Breast epithelium (tissue), 4 donors: ENCODE measurements around the gene TMEM141. TPM values are rescaled to one million over a fixed set of nuclear protein-coding genes. Genes with fewer than 3 reads are reported as not detected.
A peak's percentile ranks its signal among the peaks of the same experiment; 100 is the strongest.

Experiments
- DNase-seq, 2 donors: peaks; one replicate each; pipeline ENCODE4 v3.0.0-alpha.2; 2019; ENCODE audit warnings: low spot score in 2 of 2
- H3K27ac ChIP-seq, 2 donors: fragments of 200-600 bp; sonication (generic) in 1 of 2; one replicate each; pipeline ENCODE4 v1.5.1; 2016 to 2019; ENCODE audit warnings: mild to moderate bottlenecking in 1 of 2
- H3K27me3 ChIP-seq, 2 donors: fragments of 200-600 bp; sonication (generic) in 1 of 2; one replicate each; pipeline versions ENCODE4 v1.5.1 to v1.6.0; 2017 to 2019; ENCODE audit warnings: control low read depth in 1 of 2, mild to moderate bottlenecking in 1 of 2
- H3K36me3 ChIP-seq: fragments of 200-600 bp; one replicate; pipeline ENCODE4 v1.5.1; 2019
- H3K4me1 ChIP-seq, 2 donors: fragments of 200-600 bp; sonication (generic); one replicate each; pipeline ENCODE4 v1.5.1; 2016 to 2019; ENCODE audit warnings: control low read depth in 1 of 2
- H3K4me3 ChIP-seq, 3 donors: fragments of 200-600 bp; sonication (generic); 1 replicate in 2 of 3; 2 replicates in 1 of 3; pipeline ENCODE4 v1.5.1; 2016 to 2019; ENCODE audit warnings: mild to moderate bottlenecking in 3 of 3, moderate library complexity in 2 of 3
- H3K9me3 ChIP-seq, 2 donors: fragments of 200-600 bp; sonication (generic) in 1 of 2; one replicate each; pipeline ENCODE4 v1.5.1; 2016 to 2019; ENCODE audit warnings: control low read depth in 1 of 2
- POLR2A ChIP-seq: fragments of 450-650 bp; IDR thresholded peaks from one replicate; pipeline ENCODE4 v1.6.1; 2016; ENCODE audit warnings: antibody characterized with exemption, mild to moderate bottlenecking, moderate library complexity
- POLR2AphosphoS5 ChIP-seq, 3 donors: sonication (generic); formaldehyde crosslinking; IDR thresholded peaks; one replicate each; pipeline ENCODE4 v1.6.1; 2017; ENCODE audit warnings: antibody characterized with exemption in 3 of 3
- intact Hi-C: fragments of 100-400 bp; cut with DNase I; formaldehyde crosslinking; loops from one replicate; pipeline ENCODE4 v1.15.1; 2023; ENCODE audit warnings: low total_unique reads
- total RNA-seq, 3 donors: library from RNA; depleted of rRNA; stranded (reverse); fragments of >200 nt; gene quantifications; one replicate each; pipeline ENCODE4 v1.1.0, GENCODE V29; 2016
- TF ChIP-seq, protein P1 (sequence below), 3 donors: fragments of 450-650 bp; IDR thresholded peaks; one replicate each; pipeline ENCODE4 v1.5.1; 2016 to 2017; ENCODE audit warnings: antibody characterized with exemption in 3 of 3, mild to moderate bottlenecking in 3 of 3, moderate library complexity in 3 of 3

The TMEM141 gene
- total RNA-seq, 3 donors from 2014 or later = 85.8 to 121 (median 103) TPM

DNA sequence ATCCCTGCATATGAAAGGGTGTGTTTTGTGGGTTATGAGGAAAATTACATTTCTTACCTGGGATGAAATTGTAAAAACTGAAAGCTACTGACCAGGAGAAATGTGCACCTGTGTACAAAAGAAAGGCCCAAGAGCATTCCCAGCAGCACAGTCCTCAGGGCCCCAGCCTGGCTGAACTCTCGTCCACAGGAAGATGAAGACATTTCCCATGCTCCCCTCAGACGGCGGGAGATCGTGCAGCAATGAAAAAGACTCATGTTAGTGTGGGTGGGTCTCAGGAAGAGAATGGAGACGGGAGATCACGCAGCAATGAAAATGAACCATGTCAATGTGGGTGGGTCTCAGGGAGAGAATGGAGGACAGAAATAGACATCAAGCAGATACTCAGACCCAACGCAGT, 14.2 kb upstream of the TMEM141 start:
- Histone ChIP-seq H3K4me3 (no peak overlapping the region), H3K27ac (no peak overlapping the region), H3K36me3 (no peaks in the 10 kb centered on the region), H3K4me1 (no peaks in the 10 kb centered on the region), H3K9me3 (peaks cover 7 to 13% of the 10 kb centered on the region in 2 donors), H3K27me3 (no peaks in the 10 kb centered on the region)
- no peak for TF ChIP-seq POLR2AphosphoS5 (IDR thresholded peaks at IDR 0.05)
- TF ChIP-seq, protein P1, sequence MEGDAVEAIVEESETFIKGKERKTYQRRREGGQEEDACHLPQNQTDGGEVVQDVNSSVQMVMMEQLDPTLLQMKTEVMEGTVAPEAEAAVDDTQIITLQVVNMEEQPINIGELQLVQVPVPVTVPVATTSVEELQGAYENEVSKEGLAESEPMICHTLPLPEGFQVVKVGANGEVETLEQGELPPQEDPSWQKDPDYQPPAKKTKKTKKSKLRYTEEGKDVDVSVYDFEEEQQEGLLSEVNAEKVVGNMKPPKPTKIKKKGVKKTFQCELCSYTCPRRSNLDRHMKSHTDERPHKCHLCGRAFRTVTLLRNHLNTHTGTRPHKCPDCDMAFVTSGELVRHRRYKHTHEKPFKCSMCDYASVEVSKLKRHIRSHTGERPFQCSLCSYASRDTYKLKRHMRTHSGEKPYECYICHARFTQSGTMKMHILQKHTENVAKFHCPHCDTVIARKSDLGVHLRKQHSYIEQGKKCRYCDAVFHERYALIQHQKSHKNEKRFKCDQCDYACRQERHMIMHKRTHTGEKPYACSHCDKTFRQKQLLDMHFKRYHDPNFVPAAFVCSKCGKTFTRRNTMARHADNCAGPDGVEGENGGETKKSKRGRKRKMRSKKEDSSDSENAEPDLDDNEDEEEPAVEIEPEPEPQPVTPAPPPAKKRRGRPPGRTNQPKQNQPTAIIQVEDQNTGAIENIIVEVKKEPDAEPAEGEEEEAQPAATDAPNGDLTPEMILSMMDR (IDR thresholded peaks at IDR 0.05) = no peak
- no peak for TF ChIP-seq POLR2A
- DNase-seq = no peak
- intact Hi-C loops = no loop called here

DNA sequence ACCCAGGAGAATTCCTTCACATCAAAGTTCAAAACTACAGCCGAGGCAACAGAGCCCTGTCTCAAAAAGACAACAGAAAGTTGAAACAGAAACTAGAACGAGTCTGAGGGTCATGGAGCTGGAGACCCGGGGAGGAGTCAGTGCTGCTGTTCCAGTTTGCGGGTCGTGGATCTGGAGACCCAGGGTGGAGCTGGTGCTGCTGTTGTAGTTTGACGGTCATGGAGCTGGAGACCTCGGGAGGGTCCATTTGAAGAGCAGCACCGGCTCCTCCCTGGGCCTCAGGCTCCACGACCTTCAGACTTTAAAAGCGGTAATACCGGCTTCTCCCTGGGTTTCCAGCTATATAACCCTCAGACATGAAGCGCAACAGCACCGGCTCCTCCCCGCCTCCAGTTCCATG, 13.8 kb upstream of the TMEM141 start:
- no peaks in the 10 kb centered on the region for H3K36me3 ChIP-seq
- TF ChIP-seq, protein P1 (IDR thresholded peaks at IDR 0.05) = no peak
- no peak for TF ChIP-seq POLR2AphosphoS5 (IDR thresholded peaks at IDR 0.05)
- TF ChIP-seq POLR2A = no peak
- intact Hi-C loops = no loop called here

DNA sequence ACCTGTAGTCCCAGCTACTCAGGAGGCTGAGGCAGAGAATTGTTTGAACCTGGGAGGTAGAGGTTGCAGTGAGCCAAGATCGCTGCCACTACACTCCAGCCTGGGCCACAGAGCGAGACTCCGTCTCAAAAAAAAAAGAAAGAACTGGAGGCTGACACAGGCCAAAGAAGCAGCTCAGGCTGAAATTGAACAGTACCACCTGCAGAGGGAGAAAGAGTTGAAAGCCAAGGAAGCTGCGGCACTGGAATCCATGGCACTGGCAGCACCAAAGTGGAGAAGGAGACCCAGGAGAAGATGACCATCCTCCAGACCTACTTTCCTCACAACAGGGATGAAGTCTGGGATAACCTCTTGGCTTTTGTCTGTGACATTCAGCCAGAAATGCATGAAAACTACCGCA, 11.3 kb upstream of the TMEM141 start:
- TF ChIP-seq, protein P1 (IDR thresholded peaks at IDR 0.05) = no peak
- no peak for TF ChIP-seq POLR2AphosphoS5 (IDR thresholded peaks at IDR 0.05)
- no peaks in the 10 kb centered on the region for H3K4me1 ChIP-seq
- intact Hi-C loops = no loop called here
- no peak for DNase-seq
- no peaks in the 10 kb centered on the region for H3K9me3 ChIP-seq
- H3K4me3 ChIP-seq = no peak overlapping the region
- H3K27me3 ChIP-seq = no peaks in the 10 kb centered on the region
- H3K36me3 ChIP-seq = no peaks in the 10 kb centered on the region
- no peak overlapping the region for H3K27ac ChIP-seq

More for the DNA sequence above, 13.8 kb upstream of the TMEM141 start:
- Histone ChIP-seq H3K4me3 (no peak overlapping the region), H3K9me3 (peaks cover 7 to 13% of the 10 kb centered on the region in 2 donors), H3K27ac (no peak overlapping the region), H3K4me1 (no peaks in the 10 kb centered on the region), H3K27me3 (no peaks in the 10 kb centered on the region)
- no peak for DNase-seq

DNA sequence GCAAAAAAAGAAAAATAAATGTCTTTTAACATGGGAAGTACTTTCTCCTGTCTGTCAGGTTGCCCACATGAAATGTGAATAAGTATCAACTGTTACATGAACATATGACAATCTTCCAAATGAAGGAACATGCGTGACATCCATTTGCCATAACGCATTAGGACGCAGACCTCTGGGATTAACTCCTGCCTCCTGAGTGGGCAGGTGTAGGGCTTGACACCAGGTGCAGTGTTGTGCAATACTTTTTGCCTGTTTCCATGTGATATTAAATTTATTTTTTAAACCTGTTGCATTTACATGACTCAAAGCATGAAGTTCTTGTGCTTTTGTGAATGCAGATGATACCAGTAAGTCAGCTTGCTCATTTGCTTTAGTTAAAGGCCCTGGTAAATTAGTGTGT, 8.7 kb upstream of the TMEM141 start:
- intact Hi-C loops = no loop called here
- TF ChIP-seq, protein P1 (IDR thresholded peaks at IDR 0.05) = no peak
- TF ChIP-seq POLR2A = no peak
- no peak for TF ChIP-seq POLR2AphosphoS5 (IDR thresholded peaks at IDR 0.05)
- peaks cover 0 to 3% of the 10 kb centered on the region in 2 donors for H3K4me1 ChIP-seq

DNA sequence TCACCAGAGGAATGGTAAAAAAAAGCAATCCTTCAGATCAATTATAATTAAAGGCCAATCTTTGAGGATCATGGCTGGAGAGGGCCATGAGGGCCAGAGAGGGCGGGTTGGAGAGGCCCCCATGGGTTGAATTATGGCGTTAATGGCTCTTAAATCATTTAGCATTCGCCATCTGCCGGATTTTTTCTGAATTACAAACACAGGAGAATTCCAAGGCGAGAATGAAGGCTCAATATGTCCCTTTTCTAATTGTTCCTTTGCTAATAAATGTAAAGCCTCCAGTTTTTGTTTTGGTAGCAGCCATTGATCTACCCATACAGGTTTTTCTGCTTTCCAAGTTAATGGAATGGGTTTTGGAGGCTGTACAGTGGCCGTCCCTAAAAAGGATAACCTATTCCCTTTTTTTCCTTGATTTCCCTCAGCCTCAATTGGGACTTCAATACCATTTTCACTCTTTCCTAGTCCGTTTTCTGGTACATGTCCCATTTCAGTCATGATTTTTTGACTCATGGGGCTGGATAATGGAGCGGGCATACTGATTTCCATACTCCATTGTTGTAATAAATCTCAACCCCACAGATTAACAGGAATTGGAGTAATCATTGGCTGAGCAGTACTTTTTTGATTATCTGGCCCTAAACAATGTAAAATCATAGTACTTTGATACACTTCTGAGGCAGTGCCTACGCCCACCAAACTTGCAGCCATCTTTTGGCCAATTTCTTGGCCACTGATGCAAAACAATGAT, 6.7 kb upstream of the TMEM141 start:
- Histone ChIP-seq H3K36me3 (no peaks in the 10 kb centered on the region), H3K27me3 (no peaks in the 10 kb centered on the region), H3K4me1 (peaks cover 0 to 5% of the 10 kb centered on the region in 2 donors), H3K9me3 (no peaks in the 10 kb centered on the region), H3K4me3 (no peak overlapping the region), H3K27ac (no peak overlapping the region)
- DNase-seq = no peak
- intact Hi-C loops = no loop called here
- no peak for TF ChIP-seq POLR2A
- no peak for TF ChIP-seq POLR2AphosphoS5 (IDR thresholded peaks at IDR 0.05)
- TF ChIP-seq, protein P1 (IDR thresholded peaks at IDR 0.05) = peak; percentile 52 to 62 (median 53)

More for the DNA sequence above, 8.7 kb upstream of the TMEM141 start:
- Histone ChIP-seq H3K27me3 (no peaks in the 10 kb centered on the region), H3K4me3 (no peak overlapping the region), H3K36me3 (no peaks in the 10 kb centered on the region), H3K27ac (no peak overlapping the region), H3K9me3 (no peaks in the 10 kb centered on the region)
- DNase-seq = no peak
